NCI-H82 treated with DMSO at 0.1 percent for 48 hours (cell line): ENCODE results near the gene RBMX2.
"Not testable (repeated sequence)": the region's sequence is repeated elsewhere in the genome, so short reads cannot be mapped to it uniquely, and the experiment has no call there.

Experiments
- DNase-seq: peaks from one replicate; lab custom pipeline; 2025; ENCODE audit not compliant: unreplicated experiment; lab: John Stamatoyannopoulos, UW

The RBMX2 gene

GRCh38 chrX:130401415-130402207 lies at the start of gene RBMX2:
TSS of gene RBMX2 (plus strand) at chrX:130401987. CDS start at chrX:130402033, 46 bp downstream.
- DNase-seq = peak; percentile 67

DNA sequence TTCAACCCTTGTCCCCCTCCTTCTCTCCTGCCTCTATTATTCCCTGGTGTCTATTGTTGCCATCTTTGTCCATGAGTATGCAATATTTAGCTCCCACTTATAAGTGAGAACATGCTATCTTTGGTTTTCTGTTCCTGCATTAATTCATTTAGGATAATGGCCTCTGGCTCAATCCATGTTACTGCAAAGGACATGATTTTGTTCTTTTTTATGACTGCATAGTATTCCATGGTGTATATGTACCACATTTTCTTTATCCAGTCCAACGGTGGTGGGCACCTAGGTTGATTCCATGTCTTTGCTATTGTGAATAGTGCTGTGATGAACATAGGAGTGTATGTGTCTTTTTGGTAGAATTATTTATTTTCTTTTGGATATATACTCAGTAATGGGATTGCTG lies 49.7 kb upstream of the RBMX2 start:
- DNase-seq = not testable (repeated sequence)

DNA sequence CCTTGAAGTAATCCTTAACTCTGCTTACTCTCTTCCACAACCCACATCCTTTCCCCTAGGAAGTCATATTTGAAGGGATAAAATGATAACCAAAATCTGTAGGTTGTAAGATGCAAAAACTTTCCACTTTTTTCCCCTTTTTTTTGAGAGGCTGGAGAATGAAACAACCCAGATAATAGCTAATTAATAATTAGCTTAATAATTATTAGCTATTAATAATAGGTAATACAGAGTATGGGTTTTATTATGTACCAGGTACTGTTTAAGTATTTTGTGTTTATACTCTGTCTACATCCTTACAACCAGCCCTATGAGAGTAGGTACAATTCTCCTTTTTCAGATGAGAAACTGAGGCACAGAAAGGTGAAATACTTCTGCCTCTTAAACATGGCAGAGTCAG lies 25.7 kb upstream of the RBMX2 start:
- DNase-seq = no peak

GRCh38 chrX:130378024-130378669 lies 23.6 kb upstream of the RBMX2 start:
- DNase-seq = peak; percentile 67

DNA sequence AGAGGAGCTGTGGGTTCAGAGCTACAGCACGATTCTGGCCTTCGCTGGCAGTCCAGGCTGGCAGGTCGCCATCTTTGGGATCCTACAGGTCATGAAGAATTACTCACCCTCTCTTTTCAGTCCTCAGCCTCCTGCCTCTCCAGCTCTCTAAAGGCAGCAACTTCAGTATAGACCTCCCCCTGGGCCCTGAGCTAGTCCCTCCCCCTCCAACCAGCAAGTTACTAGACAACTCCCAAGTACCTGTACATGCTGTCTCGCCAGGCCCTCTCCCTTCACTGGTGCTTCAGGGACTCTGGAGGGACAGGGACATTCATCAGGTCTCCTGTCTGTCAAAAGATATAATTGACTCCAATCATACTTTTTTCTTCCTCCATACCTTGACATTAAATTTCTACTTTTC lies 16.3 kb upstream of the RBMX2 start, which contains the start of gene GPR119:
Gene GPR119, minus strand, starts transcription at position 155 of the 400 bp plus-strand sequence. CDS start 227 bp downstream, outside the sequence.
- DNase-seq = no peak

- DNase-seq = no peak
These were observed 15.4 kb upstream of the RBMX2 start for GRCh38 chrX:130386408-130386808.

DNA sequence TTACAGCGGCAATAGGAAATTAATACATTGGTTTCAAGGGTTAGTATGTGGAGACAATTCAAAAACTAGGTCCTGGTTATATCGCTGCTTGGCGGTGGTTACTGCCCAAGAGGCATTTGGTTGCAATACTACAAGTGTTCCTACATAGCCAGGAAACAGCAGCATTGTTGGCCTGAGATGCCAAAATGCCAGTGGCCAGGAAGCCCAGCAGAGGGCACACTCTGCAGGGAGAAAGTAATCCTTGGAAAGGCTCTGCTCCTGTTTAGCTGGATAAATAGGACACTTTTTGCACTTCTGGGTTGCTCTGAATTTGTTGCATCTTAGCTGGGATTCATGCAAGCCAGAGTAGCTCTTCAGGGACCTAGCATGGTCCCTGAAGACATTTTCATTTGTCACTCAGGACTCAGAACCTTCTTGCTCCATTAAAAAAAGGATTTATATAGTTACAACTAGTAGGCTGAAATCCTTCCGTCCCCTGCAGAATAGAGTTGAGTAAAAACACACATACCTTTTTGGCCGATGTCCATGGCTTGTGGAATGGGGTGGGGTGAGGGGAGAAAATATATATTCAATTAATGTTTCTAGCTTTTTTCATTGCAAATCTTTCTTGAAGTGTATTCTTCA lies 8.2 kb upstream of the RBMX2 start:
- DNase-seq = no peak

DNA sequence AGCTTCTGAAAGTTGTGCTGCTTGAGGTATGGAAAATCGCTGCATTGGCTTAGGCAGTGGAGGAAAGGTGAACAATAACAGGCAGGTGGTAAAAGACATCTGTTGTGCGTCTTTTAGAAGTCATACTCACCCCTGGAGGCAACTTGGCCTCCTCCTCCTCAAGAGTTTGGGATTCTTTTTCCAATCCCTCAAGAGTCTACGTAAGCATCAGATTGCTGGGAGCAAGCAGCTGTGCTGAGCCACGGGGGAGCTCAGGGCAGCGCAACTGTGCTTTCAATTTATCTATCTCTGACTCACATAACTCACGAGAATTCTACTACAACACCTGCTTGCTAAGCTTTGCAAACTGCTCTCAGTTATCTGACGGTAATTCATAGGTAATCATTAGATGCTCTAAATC lies 6.4 kb upstream of the RBMX2 start:
- no peak for DNase-seq

DNA sequence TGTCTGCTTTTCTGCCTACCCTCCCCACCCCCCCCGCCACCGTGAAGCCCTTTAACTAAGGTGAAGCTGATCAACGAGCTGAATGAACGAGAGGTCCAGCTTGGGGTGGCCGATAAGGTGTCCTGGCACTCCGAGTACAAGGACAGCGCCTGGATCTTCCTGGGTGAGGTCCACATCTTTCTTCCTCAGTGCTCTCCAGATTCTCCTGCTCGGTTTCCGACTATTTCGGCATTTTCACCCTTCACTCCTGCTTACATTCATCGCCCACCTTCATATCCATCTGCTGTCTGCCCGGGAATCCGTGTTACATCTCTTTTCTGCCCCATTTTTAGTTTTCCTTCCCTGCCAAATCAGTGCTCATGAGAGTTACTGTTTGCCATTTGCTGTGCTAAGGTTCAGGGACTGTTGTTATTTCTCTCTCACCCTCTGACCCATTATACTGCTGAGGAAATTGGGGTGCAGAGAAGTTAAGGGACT lies 459 bp downstream of the RBMX2 start:
- no peak for DNase-seq

GRCh38 chrX:130413415-130413814 lies 11.6 kb downstream of the RBMX2 start:
- no peak for DNase-seq

- no peak for DNase-seq
These were observed 13.0 kb downstream of the RBMX2 start for GRCh38 chrX:130414800-130415199.

DNA sequence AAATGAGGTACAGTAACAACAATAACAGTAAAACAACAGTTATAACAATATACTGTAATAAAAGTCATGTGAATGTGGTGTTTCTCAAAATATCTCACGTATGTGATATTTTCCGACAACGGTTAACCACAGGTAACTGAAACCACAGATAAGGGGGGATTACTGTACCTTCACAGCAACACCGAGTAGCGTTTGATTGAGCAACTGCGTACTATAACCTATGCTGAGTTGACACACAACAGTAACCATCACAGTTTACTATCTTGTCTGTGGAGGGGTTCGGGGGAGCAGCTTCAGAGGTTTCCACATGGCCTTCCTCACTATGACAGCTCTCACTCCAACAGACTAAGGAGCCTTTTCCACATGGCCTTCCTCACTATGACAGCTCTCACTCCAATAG lies 13.4 kb downstream of the RBMX2 start:
- DNase-seq = no peak

DNA sequence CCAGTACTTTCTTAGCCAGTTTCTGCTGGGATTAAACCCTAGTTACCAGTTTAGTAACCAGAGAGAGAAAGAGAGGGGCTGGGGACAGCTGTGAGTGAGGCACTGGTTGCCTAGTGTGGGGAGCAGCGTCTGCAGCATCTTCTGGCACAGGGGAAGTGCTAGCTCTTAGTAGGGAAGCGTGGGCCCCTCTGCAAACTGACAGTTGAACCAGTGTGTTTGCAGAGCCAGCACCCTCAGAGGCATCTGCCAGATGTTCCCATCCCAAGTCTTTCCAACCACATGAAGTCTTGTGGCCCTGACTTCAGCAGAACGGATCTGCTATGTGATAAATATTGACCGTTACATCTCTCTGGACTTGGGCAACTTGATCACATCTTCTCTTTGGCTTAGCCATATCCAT lies 15.0 kb downstream of the RBMX2 start:
- DNase-seq = no peak

GRCh38 chrX:130418066-130418465 lies 16.3 kb downstream of the RBMX2 start:
- no peak for DNase-seq

DNA sequence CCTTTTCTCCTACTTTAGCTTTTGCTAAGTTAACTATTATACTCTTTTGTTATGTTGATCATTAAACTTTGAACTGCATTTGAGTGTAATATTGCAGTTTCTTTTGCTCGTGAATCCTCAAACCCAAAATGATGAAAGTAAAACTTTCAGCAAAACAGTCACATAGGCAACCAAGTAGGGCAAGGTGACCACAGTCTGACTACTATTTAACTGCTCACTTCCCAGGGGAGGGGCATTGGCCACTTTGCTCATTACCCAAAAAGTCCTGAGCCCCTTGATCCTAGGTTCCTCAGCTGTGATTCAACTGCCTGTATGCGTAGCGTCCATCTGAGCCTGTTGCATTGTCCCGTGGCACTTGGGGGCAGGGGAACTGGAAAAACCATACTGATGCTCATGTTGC lies 17.0 kb downstream of the RBMX2 start:
- no peak for DNase-seq

- DNase-seq = no peak
These were observed 17.5 kb downstream of the RBMX2 start for GRCh38 chrX:130419263-130419662.

GRCh38 chrX:130426531-130426930 lies 24.7 kb downstream of the RBMX2 start:
- no peak for DNase-seq

- not testable (repeated sequence) for DNase-seq
These were observed 27.4 kb downstream of the RBMX2 start for GRCh38 chrX:130429236-130429635.

GRCh38 chrX:130435937-130436336 lies 34.1 kb downstream of the RBMX2 start:
- DNase-seq = no peak

GRCh38 chrX:130437996-130438395 lies 36.2 kb downstream of the RBMX2 start:
- not testable (repeated sequence) for DNase-seq

- DNase-seq = no peak
These were observed 42.1 kb downstream of the RBMX2 start for GRCh38 chrX:130443875-130444274.
